ENCODE measurements around the gene SLC6A15.

Gene SLC6A15

DNA sequence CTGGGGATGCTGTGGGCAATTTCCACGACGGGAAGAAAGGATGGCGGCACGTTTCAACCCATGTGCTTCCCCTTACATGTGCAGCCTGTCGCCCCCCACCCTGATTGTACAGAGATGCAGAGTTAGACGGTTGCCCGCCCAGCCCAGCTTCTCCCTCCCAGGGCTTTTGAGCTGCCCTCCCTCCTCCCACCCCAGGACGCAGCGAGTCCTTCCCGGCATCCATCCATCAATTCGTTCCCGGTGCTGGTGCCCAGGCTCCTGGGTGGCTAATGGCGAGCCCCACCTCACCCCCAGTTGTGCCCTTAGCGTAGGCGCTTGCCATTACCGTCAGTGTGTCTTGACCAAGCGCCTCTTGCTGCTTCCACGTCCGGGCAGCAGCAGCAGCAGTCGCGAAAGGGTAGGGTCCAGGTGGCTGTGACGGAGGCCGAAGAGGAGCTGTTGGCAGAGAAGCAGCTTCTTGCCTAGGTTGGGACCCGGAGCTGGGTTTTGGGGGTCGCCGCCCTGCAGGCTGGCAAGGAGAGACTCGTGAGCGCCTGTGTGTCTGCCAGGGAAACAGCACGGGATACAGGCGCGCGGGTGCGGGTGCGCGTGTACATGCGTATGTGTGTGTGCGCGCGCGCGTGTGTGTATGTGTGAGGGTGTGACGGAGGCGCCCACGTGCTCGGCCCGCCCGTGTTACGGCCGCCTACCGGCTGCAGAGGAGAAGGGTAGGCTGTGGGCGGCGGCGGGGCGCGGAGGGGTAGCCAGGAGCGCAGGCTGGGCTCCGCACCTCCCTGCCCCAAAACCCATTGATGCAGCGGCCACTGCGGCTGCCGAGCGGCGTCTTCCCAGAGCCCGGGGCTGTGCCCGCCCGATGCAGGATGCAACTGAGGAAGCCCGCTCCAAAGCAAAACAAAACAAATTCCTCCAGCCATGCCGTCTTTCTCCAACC lies at the start of gene SLC6A15:
Gene SLC6A15 (minus strand): TSS at position 602 of the 931 bp plus-strand sequence. CDS start 20,679 bp downstream, outside the sequence.
- Histone ChIP-seq H3K36me3 (ENCODE audit: insufficient read depth, low read length) (no peaks in the 10 kb centered on the region), H3K4me1 (ENCODE audit: insufficient read depth, low read length, poor library complexity, severe bottlenecking) (no peaks in the 10 kb centered on the region), H4K20me1 (ENCODE audit: insufficient read depth, low read length, poor library complexity, severe bottlenecking) (no peaks in the 10 kb centered on the region), H3K4me2 (ENCODE audit: low read depth, low read length, poor library complexity, severe bottlenecking) (no peak within 1 kb of the TSS), H2AFZ (ENCODE audit: low read length) (no peak within 1 kb of the TSS), H3K9me3 (ENCODE audit: insufficient read depth, low read depth, low read length) (no peaks in the 10 kb centered on the region), H3K9me2 (replicated peaks; ENCODE audit: low read depth, low read length) (no peaks in the 10 kb centered on the region), H3K27me3 (ENCODE audit: insufficient read depth, low read length, poor library complexity, severe bottlenecking) (no peaks in the 10 kb centered on the region), H3K4me3 (ENCODE audit: low read length, poor library complexity, severe bottlenecking) (no peak within 1 kb of the TSS), H3F3A (ENCODE audit: low read depth) (no peaks in the 10 kb centered on the region), H3K9ac (ENCODE audit: low read depth, low read length, poor library complexity, severe bottlenecking) (no peak within 1 kb of the TSS), H3K79me2 (ENCODE audit: insufficient read depth, low read length) (no peaks in the 10 kb centered on the region)
- TF ChIP-seq, protein P1, sequence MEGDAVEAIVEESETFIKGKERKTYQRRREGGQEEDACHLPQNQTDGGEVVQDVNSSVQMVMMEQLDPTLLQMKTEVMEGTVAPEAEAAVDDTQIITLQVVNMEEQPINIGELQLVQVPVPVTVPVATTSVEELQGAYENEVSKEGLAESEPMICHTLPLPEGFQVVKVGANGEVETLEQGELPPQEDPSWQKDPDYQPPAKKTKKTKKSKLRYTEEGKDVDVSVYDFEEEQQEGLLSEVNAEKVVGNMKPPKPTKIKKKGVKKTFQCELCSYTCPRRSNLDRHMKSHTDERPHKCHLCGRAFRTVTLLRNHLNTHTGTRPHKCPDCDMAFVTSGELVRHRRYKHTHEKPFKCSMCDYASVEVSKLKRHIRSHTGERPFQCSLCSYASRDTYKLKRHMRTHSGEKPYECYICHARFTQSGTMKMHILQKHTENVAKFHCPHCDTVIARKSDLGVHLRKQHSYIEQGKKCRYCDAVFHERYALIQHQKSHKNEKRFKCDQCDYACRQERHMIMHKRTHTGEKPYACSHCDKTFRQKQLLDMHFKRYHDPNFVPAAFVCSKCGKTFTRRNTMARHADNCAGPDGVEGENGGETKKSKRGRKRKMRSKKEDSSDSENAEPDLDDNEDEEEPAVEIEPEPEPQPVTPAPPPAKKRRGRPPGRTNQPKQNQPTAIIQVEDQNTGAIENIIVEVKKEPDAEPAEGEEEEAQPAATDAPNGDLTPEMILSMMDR (conservative IDR thresholded peaks at IDR 0.05; ENCODE audit: low read length) = no peak
- no peak for TF ChIP-seq EZH2phosphoT487 (IDR thresholded peaks at IDR 0.05; ENCODE audit: borderline replicate concordance)

DNA sequence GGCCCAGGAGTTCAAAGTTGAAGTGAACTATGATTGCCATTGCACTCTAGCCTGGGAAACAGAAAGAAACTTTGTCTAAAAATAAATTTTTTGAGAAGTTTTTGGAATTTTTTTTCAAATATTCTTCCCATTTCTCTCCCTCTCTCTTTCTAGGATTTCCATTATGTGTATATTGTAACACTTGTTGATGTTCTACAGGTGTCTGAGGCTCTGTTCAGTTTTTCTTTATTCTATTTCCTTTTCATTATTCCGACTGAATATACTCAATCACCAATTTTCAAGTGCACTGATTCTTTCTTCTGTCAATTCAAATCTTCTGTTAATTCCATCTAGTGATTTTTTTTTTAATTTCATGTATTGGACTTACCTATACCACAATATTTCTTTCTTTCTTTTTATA lies 48.3 kb upstream of the SLC6A15 start:
- no peak overlapping the region for H3K9ac ChIP-seq (ENCODE audit: low read depth, low read length, poor library complexity, severe bottlenecking)
- no peaks in the 10 kb centered on the region for H3K36me3 ChIP-seq (ENCODE audit: insufficient read depth, low read length)
- TF ChIP-seq EZH2phosphoT487 (IDR thresholded peaks at IDR 0.05; ENCODE audit: borderline replicate concordance) = no peak
- TF ChIP-seq, protein P1 (conservative IDR thresholded peaks at IDR 0.05; ENCODE audit: low read length) = no peak

DNA sequence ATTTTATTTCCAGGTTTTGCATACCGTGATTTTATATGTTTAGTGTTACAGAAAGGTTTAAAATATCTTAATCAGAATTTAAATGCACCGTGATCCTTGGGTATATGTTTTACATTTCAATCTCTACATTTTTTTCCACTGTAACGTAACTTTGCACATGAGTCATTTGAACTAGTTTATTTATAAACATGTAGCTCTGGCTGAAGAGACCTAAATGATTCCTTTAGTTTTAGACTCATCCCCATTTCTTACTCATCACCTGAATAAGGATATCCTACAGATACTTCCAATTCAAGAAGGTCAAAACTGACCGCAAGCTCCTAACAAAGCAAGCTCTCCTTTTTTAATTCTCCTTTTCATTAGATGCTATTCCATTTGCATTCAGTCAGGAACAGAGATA lies 42.7 kb upstream of the SLC6A15 start:
- no peaks in the 10 kb centered on the region for H3K79me2 ChIP-seq (ENCODE audit: insufficient read depth, low read length)
- H3K27me3 ChIP-seq (ENCODE audit: insufficient read depth, low read length, poor library complexity, severe bottlenecking) = no peaks in the 10 kb centered on the region
- H3K9me3 ChIP-seq (ENCODE audit: insufficient read depth, low read depth, low read length) = no peaks in the 10 kb centered on the region
- no peaks in the 10 kb centered on the region for H3K4me1 ChIP-seq (ENCODE audit: insufficient read depth, low read length, poor library complexity, severe bottlenecking)
- no peak overlapping the region for H3K9ac ChIP-seq (ENCODE audit: low read depth, low read length, poor library complexity, severe bottlenecking)
- no peak overlapping the region for H3K4me3 ChIP-seq (ENCODE audit: low read length, poor library complexity, severe bottlenecking)
- H4K20me1 ChIP-seq (ENCODE audit: insufficient read depth, low read length, poor library complexity, severe bottlenecking) = no peaks in the 10 kb centered on the region
- H3K9me2 ChIP-seq (replicated peaks; ENCODE audit: low read depth, low read length) = no peaks in the 10 kb centered on the region
- no peaks in the 10 kb centered on the region for H3F3A ChIP-seq (ENCODE audit: low read depth)
- no peak overlapping the region; the same call in 1 of the 2 replicates for H2AFZ ChIP-seq (ENCODE audit: low read length)
- H3K36me3 ChIP-seq (ENCODE audit: insufficient read depth, low read length) = no peaks in the 10 kb centered on the region
- no peak for TF ChIP-seq EZH2phosphoT487 (IDR thresholded peaks at IDR 0.05; ENCODE audit: borderline replicate concordance)
- TF ChIP-seq, protein P1 (conservative IDR thresholded peaks at IDR 0.05; ENCODE audit: low read length) = no peak
- H3K4me2 ChIP-seq (ENCODE audit: low read depth, low read length, poor library complexity, severe bottlenecking) = no peak overlapping the region

More for the DNA sequence above, 48.3 kb upstream of the SLC6A15 start:
- no peaks in the 10 kb centered on the region for H3F3A ChIP-seq (ENCODE audit: low read depth)
- H3K4me3 ChIP-seq (ENCODE audit: low read length, poor library complexity, severe bottlenecking) = no peak overlapping the region
- no peaks in the 10 kb centered on the region for H3K4me1 ChIP-seq (ENCODE audit: insufficient read depth, low read length, poor library complexity, severe bottlenecking)
- no peaks in the 10 kb centered on the region for H3K9me3 ChIP-seq (ENCODE audit: insufficient read depth, low read depth, low read length)
- H3K9me2 ChIP-seq (replicated peaks; ENCODE audit: low read depth, low read length) = no peaks in the 10 kb centered on the region
- H4K20me1 ChIP-seq (ENCODE audit: insufficient read depth, low read length, poor library complexity, severe bottlenecking) = no peaks in the 10 kb centered on the region
- H2AFZ ChIP-seq (ENCODE audit: low read length) = no peak overlapping the region
- no peaks in the 10 kb centered on the region for H3K79me2 ChIP-seq (ENCODE audit: insufficient read depth, low read length)
- no peaks in the 10 kb centered on the region for H3K27me3 ChIP-seq (ENCODE audit: insufficient read depth, low read length, poor library complexity, severe bottlenecking)
- H3K4me2 ChIP-seq (ENCODE audit: low read depth, low read length, poor library complexity, severe bottlenecking) = no peak overlapping the region

Measured in Loucy (cell line).